Amniotic stem cell (primary cell): ENCODE measurements around the gene MPZL2.
"Not testable (repeated sequence)": the region's sequence is repeated elsewhere in the genome, so short reads cannot be mapped to it uniquely, and the experiment has no call there.

Source experiments
- DNase-seq: peaks from one replicate; lab custom pipeline; 2025; lab: John Stamatoyannopoulos, UW

MPZL2 gene

GRCh38 chr11:118263695-118264568 lies at the start of gene MPZL2:
Gene MPZL2, minus strand, starts transcription at chr11:118264297. Its CDS starts 144 bp downstream, at chr11:118264153.
- DNase-seq = no peak

- no peak for DNase-seq
These were observed 49.1 kb upstream of the MPZL2 start for GRCh38 chr11:118313242-118313641.

GRCh38 chr11:118312328-118312727 lies 48.2 kb upstream of the MPZL2 start:
- DNase-seq = no peak

- no peak for DNase-seq
These were observed 47.4 kb upstream of the MPZL2 start for GRCh38 chr11:118311518-118311917.

DNA sequence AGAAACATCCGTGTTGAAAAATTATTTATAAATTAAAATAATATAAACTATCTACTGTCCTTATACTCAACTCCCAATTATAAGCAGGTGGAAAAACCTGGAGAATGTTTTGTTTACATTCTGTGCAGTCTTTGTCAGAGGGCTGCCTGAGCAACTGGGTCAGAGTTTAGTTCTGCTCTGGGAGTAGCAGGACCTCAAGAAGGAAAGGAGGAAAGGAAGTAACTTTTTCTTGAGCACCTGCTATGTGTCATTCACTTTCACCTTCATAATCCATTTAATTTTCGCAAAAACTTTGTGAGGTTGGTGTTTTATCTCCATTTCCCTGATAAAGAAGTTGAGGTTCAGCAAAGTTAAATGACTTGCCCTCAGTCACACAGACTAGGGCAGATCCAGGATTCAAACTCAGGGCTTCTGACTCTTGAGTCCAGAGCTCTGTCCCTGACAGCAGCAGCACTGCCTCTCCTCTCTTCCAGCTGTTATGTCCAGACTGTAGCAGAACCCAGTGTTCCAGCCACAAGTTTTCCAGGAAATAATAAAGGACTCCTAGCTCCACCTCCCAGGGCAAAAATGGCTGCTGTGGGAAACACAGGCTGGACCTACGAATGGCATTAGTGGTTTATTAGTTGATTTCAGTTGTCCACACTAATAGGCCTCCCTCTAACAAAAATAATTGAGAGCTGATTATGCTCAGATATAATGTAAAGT lies 46.8 kb upstream of the MPZL2 start:
- DNase-seq = no peak

DNA sequence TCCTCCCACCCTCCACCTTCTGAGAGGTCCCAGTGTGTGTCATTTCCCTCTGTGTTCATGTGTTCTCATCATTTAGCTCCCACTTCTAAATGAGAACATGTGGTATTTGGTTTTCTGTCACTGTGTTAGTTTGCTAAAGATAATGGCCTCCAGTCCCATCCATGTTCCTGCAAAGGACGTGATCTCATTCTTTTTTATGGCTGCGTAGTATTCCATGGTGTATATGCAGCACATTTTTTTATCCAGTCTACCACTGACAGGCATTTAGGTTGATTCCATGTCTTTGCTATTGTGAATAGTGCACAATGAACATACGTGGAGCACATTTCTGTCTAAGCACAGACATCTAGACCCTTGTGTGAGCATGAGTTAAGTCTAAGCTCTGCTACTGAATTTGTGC lies 46.2 kb upstream of the MPZL2 start:
- no peak for DNase-seq

- not testable (repeated sequence) for DNase-seq
These were observed 45.0 kb upstream of the MPZL2 start for GRCh38 chr11:118308995-118309528.

- DNase-seq = no peak
These were observed 42.5 kb upstream of the MPZL2 start for GRCh38 chr11:118306556-118306955.

DNA sequence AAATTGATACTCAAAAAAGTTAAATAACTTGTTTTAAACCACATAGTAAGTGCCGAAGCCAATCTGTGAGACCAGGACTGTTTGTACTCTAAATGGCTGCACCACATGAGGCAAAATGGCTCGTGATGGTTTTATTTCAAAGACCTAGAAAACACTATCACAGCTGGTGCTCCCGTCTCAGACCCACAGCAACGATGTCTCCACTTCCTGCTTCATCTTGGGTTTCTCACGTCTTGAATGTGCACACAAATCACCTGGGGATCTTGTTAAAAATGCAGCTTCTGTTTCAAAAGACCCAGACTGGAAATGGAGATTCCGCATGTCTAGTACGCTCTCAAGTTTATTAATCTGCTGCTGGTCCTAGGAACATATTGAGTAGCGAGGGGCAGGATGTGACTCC lies 41.6 kb upstream of the MPZL2 start:
- no peak for DNase-seq

GRCh38 chr11:118304568-118305248 lies 40.6 kb upstream of the MPZL2 start, which contains the start of gene CD3E:
Gene CD3E, plus strand, starts transcription at chr11:118304730. Its CDS starts 223 bp downstream, at chr11:118304953.
- no peak for DNase-seq

DNA sequence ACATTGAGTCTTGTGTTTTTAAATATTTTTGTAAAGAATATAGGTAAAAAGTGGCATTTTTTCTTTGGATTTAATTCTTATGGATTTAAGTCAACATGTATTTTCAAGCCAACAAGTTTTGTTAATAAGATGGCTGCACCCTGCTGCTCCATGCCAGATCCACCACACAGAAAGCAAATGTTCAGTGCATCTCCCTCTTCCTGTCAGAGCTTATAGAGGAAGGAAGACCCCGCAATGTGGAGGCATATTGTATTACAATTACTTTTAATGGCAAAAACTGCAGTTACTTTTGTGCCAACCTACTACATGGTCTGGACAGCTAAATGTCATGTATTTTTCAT lies 40.1 kb upstream of the MPZL2 start:
- no peak for DNase-seq

DNA sequence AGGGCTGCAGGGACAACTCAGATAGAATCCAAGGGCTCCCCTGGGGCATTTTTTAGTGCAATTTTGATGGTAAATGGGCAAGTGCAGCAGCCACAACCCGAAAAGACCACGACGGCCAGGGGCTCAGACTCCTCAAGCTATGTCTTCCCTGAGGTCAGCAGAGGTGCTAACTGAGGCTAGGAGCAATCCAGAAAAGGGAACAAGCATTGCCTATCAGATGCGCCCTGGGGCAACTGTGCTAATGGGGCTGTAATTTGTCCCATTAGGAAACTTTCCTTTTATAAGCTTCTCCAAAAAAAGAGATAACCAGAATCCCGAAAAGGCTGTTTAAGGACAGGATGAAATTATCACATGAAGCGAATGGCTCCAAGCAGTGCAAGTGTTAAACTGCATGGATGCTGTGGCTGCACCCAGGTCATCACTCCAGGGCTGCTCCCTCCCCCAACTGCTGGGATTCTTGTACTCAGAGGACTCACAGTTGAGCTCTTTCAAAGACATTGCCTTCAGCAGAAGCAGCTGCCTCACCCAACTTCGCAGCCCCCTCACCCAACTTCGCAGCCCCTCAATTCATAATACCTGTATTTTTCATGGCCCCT lies 37.6 kb upstream of the MPZL2 start:
- DNase-seq = no peak

- no peak for DNase-seq
These were observed 31.8 kb upstream of the MPZL2 start for GRCh38 chr11:118295815-118296454.

DNA sequence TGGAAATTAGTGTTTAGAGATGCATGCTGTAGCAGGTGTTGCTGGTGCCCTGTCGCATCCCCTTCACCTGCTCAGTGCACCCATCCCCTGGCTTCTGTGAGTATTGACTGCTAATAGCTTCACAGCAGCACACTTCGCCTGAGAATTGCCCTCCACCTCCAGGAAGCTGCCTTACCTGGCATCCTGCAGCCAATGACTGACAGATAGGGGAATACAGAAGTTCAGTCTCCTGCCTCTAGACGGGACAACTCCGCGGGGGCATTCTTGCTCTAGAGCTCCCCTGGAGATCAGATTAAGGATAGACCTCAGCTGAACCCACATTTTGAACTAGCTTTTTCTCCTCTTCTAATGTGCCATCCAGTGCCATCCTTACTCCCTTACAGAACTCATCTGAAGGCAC lies 31.1 kb upstream of the MPZL2 start:
- no peak for DNase-seq

GRCh38 chr11:118294053-118294452 lies 30.0 kb upstream of the MPZL2 start:
- no peak for DNase-seq

GRCh38 chr11:118291477-118292135 lies 27.5 kb upstream of the MPZL2 start:
- no peak for DNase-seq

- no peak for DNase-seq
These were observed 26.8 kb upstream of the MPZL2 start for GRCh38 chr11:118290923-118291322.

- no peak for DNase-seq
These were observed 25.3 kb upstream of the MPZL2 start for GRCh38 chr11:118289401-118289800.

GRCh38 chr11:118287006-118287405 lies 22.9 kb upstream of the MPZL2 start:
- no peak for DNase-seq

GRCh38 chr11:118286545-118286944 lies 22.4 kb upstream of the MPZL2 start:
- DNase-seq = no peak

DNA sequence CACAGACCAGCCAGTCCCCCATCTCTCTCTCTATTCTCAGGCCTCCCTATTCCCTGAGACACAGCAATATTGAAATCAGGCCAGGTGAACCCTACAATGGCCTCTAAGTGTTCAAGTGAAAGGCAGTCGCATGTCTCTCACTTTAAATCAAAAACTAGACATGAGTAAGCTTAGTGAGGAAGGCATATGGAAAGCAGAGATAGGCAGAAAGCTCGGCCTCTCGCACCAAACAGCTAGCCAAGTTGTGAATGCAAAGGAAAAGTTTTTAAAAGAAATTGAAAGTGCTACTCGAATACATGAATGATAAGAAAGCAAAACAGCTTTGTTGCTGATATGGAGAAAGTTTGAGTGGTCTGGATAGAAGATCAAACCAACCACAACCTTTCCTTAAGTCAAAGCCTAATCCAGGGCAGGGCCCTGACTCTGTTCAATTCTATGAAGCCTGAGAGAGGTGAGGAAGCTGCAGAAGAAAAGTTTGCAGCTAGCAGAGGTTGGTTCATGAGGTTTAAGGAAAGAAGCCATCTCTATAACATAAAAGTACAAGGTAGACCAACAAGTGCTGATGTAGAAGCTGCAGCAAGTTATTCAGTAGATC lies 19.8 kb upstream of the MPZL2 start:
- no peak for DNase-seq
